ENCODE measurements around the gene FGF8. TPM values are rescaled to one million over a fixed set of nuclear protein-coding genes. Genes with fewer than 3 reads are reported as not detected.

Gene FGF8
- total RNA-seq, 1 experiment from 2014 or later, result 7.4 TPM

DNA sequence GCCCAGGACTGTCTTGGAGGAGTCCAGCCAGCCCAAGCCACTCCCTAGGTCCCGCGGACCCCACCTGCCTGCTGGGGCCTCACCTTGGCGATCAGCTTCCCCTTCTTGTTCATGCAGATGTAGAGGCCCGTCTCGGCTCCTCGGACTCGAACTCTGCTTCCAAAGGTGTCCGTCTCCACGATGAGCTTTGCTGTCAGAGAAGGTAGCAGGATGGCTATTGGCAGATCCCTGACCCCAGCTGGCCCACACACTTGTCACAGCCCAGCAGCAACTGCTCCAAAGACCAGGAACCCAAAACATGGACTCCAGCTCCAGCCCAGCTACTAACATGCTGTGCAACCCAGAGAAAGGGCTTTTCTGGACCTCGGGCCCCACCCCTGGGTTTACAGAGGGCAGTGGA is 4.5 kb downstream of the FGF8 start:
- in situ Hi-C loops (cut with HindIII; ENCODE audit: low sequenced_read_pairs), result no loop called here

GRCh38 chr10:101770331-101771215 is 5.3 kb downstream of the FGF8 start:
- in situ Hi-C loops (cut with HindIII; ENCODE audit: low sequenced_read_pairs), result no loop called here
- no peak for DNase-seq (ENCODE audit: low spot score)

More for the DNA sequence above, 4.5 kb downstream of the FGF8 start:
- DNase-seq (ENCODE audit: low spot score), result no peak

- in situ Hi-C loops (cut with HindIII; ENCODE audit: low sequenced_read_pairs), result no loop called here
- no peak for DNase-seq (ENCODE audit: low spot score)
These were observed 6.3 kb downstream of the FGF8 start for GRCh38 chr10:101769541-101770180.

GRCh38 chr10:101768791-101769170 is 7.1 kb downstream of the FGF8 start:
- no peak for DNase-seq (ENCODE audit: low spot score)
- in situ Hi-C loops (cut with HindIII; ENCODE audit: low sequenced_read_pairs), result no loop called here

DNA sequence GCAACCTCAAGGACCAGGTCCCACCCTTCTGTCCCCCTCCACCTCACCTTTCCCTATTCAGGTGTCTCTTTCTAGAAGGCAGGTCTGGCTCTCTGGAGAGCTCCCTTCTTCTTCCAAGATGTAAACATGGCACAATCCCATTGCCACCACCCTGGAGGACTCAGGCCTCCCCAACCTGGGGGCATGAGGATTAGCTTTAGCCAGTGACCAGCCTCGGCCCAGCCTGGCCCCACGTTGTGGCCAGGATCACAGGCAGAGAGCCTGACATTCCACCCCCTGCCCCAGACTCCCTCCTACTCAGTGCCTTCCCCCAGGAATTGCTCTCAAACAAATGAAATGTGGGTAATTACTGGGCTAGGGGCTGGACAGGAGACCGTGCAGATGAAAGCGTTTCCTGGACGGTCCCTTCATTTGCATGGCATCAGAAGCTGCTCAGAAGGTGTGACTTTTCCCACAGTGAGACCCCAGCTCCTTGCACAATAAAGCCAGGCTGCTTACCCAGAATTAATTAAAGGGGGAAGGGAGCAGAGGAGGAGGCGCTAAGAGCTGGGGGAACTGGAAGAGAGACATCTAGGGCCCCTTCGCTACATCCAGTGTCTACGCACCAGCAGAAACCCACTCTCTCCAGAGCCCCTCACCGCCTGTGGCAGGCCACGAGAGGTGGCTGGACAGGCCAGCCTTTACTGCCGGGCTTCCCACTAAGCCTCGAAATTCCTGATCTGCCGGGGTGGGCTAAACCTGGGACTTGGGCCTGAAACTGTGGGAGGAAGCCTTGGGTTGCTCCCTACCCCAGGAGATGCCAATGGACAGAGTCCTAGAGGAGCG is 7.7 kb downstream of the FGF8 start:
- in situ Hi-C loops (cut with HindIII; ENCODE audit: low sequenced_read_pairs), result no loop called here
- DNase-seq (ENCODE audit: low spot score), result no peak

DNA sequence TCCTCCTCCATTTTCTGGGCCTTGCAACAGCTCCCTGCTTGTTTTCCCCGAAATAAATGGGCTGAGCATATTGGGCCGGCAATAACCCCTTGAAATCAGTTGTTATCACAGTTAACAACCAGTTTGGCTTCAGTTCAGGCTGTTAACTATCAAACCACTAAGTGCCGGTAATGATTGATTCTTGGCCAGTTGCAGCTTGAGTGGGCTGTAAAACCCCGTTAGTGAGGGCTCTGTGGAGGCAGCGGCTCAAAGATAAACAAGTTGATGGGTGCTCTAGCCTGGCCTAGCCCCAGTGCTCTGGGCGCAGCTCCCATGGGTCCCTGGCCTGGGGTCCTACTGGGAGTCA is 8.3 kb downstream of the FGF8 start:
- DNase-seq (ENCODE audit: low spot score), result no peak
- in situ Hi-C loops (cut with HindIII; ENCODE audit: low sequenced_read_pairs), result no loop called here

- no peak for DNase-seq (ENCODE audit: low spot score)
- in situ Hi-C loops (cut with HindIII; ENCODE audit: low sequenced_read_pairs), result no loop called here
These were observed 8.9 kb downstream of the FGF8 start for GRCh38 chr10:101766753-101767599.

DNA sequence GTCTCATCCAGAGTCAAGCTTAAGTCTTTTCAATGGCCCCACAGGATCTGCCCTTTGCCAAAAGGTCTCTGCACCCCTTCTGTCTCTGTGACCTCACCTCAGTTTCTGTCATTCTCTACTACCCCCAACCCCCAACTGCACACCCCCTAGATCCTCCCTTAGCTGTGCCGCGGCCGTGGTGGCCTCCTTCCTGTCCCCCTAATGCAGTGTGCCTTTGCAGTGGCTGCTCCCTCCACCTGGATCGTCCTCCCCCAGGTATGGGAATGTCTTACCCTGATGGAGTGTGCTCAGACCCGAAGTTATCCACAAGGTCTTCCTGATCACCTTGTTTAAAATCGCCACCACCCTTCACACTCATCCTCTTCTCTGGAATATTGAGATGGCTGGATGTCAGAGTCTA is 9.6 kb downstream of the FGF8 start:
- no peak for DNase-seq (ENCODE audit: low spot score)
- in situ Hi-C loops (cut with HindIII; ENCODE audit: low sequenced_read_pairs), result no loop called here

GRCh38 chr10:101763141-101763846 is 12.6 kb downstream of the FGF8 start:
- in situ Hi-C loops (cut with HindIII; ENCODE audit: low sequenced_read_pairs), result no loop called here
- no peak for DNase-seq (ENCODE audit: low spot score)

DNA sequence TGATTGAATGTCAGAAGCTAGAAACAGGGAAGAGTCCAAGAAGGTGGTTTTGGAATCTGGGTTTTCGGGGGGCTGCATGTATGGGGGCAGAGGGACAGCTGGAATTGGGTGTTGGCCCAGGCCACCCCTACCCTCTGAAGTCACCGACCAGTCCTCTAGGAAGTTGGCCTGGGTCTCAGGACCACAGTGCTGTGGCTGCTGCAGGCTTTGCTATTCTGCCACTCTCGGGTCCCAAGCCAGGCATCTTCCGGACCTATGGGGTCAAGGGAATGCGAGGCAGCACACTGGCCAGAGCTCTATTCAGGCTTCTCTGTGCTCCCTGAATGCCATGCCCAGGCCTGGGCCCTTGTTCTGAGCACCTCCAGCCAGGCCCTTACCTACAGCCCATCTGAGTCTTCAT is 13.2 kb downstream of the FGF8 start:
- DNase-seq (ENCODE audit: low spot score), result no peak
- in situ Hi-C loops (cut with HindIII; ENCODE audit: low sequenced_read_pairs), result no loop called here

DNA sequence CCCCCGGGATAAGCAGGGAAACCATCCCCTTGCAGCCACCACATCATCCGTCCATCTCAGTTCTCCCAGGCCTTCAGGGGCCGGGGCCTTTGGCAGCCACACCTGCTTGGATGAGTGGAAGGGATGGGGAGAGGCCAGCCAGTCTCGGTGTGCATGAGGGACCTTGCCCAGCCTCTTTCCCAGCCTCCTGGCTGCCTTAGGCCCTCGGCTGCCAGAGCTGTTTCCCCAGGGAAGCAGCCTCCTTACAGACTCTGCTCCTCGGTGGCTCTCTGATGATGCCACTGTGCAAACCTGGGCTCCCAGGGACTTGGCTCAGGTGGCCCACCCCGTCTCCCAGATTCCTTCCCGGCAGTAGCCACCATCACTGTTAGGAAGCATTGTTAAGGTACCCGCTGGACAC is 14.7 kb downstream of the FGF8 start:
- no peak for DNase-seq (ENCODE audit: low spot score)
- in situ Hi-C loops (cut with HindIII; ENCODE audit: low sequenced_read_pairs), result no loop called here

DNA sequence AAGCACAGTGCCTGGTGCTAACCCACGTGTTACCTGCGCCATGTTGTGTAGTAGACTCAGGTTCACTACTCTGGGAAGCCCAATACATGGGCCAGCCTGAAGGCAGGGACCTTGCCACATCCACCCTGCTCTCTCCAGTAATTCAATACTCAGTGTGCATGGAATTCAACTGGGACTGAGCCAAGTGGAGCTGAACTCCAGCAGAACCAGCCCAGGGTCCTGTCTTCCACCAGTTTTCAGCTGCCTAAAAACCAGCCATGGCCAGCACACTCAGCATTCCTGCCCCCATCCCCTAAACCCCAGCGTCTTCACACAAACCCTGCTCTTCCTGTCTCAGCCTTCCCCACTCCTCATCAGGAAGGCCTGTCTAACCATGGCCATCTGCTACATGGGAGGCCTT is 15.4 kb downstream of the FGF8 start:
- in situ Hi-C loops (cut with HindIII; ENCODE audit: low sequenced_read_pairs), result no loop called here
- DNase-seq (ENCODE audit: low spot score), result no peak

- in situ Hi-C loops (cut with HindIII; ENCODE audit: low sequenced_read_pairs), result no loop called here
These were observed 16.3 kb downstream of the FGF8 start for GRCh38 chr10:101759309-101760247.

GRCh38 chr10:101758858-101759257 is 17.1 kb downstream of the FGF8 start:
- DNase-seq (ENCODE audit: low spot score), result no peak
- in situ Hi-C loops (cut with HindIII; ENCODE audit: low sequenced_read_pairs), result no loop called here

More at GRCh38 chr10:101759309-101760247, 16.3 kb downstream of the FGF8 start:
- no peak for DNase-seq (ENCODE audit: low spot score)

- in situ Hi-C loops (cut with HindIII; ENCODE audit: low sequenced_read_pairs), result no loop called here
- no peak for DNase-seq (ENCODE audit: low spot score)
These were observed 23.7 kb downstream of the FGF8 start for GRCh38 chr10:101752241-101752640.

DNA sequence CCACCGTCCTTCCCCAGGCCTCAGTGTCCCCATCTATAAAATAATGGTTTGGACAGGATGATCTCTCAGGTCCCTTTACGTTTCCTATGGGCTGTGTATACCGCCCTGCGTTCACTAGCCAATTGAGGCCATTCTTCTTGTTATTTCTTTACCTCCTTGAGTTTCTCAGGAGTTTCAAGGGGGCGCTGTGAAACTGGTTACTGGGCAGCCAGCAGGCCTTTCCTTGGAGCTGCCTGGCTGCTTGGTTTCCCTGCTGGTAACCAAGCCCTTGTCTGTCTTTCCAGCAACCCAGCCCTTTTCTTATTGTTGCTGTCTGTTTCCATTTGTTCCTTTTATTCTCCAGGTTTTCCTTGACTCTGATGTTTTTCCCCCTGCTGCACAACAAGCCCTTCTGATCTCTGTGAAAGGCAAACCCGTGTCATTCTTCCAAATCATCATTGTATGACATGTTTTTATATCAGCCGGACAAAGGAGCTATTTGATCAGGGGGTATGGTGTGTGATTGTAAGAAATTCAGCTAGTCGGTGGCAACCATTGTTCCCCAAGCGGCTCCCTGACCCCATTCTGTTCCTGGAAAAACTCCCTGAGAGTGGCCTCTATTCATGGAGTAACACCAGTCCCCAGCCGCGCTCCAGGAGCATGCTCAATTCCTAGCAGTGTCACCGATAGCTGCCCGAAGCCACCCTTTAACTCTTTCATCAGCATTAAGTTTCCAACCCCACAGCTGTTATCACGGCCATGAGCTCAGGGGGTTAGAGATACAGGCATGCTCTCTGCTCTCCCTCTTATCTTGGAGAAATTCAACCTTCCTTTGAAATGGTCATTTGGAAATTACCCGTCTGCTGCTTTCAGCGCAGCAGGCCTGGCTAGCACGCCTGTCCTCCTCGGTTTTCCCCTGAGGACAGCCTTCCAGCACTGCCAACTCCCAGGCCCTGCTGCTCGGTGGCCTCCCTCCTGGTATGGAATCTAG is 26.6 kb downstream of the FGF8 start:
- in situ Hi-C loops (cut with HindIII; ENCODE audit: low sequenced_read_pairs), result no loop called here
- peak; percentile 45 for DNase-seq (ENCODE audit: low spot score)
